ENCODE data around the gene PEAR1. TPM values are rescaled to one million over a fixed set of nuclear protein-coding genes. Genes with fewer than 3 reads are reported as not detected.

Gene PEAR1
- total RNA-seq, 1 donor from 2014 or later: 17.9 TPM

DNA sequence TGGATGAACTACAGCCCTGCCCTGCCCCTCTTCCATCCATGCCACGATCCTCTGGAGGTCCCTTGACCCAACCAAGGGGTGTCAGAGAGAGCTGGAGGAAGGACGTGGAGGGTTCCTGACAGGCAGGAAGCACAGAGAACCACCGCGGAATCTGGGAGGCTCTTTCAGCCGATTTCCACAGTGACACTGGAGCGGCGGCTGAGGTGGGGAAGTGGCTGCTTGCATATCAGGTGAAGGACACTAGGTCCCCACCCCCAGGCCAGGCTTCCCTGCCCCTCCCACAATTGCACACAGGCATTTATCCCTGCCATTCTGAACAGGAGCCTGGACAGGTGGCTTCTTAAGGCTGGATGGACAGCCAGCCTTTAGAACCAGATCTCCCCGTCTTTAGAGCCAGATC lies 44.4 kb downstream of the PEAR1 start:
- TF ChIP-seq, protein P1, sequence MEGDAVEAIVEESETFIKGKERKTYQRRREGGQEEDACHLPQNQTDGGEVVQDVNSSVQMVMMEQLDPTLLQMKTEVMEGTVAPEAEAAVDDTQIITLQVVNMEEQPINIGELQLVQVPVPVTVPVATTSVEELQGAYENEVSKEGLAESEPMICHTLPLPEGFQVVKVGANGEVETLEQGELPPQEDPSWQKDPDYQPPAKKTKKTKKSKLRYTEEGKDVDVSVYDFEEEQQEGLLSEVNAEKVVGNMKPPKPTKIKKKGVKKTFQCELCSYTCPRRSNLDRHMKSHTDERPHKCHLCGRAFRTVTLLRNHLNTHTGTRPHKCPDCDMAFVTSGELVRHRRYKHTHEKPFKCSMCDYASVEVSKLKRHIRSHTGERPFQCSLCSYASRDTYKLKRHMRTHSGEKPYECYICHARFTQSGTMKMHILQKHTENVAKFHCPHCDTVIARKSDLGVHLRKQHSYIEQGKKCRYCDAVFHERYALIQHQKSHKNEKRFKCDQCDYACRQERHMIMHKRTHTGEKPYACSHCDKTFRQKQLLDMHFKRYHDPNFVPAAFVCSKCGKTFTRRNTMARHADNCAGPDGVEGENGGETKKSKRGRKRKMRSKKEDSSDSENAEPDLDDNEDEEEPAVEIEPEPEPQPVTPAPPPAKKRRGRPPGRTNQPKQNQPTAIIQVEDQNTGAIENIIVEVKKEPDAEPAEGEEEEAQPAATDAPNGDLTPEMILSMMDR (IDR thresholded peaks at IDR 0.05): no peak
- Histone ChIP-seq H3K36me3 (peaks cover 52% of the 10 kb centered on the region), H3K27ac (no peak overlapping the region), H3K27me3 (no peaks in the 10 kb centered on the region), H3K4me3 (no peak overlapping the region), H3K9me3 (no peaks in the 10 kb centered on the region), H3K4me1 (no peaks in the 10 kb centered on the region)
- intact Hi-C loops (cut with DNase I): no loop called here
- ATAC-seq (no peak), DNase-seq (no peak)

DNA sequence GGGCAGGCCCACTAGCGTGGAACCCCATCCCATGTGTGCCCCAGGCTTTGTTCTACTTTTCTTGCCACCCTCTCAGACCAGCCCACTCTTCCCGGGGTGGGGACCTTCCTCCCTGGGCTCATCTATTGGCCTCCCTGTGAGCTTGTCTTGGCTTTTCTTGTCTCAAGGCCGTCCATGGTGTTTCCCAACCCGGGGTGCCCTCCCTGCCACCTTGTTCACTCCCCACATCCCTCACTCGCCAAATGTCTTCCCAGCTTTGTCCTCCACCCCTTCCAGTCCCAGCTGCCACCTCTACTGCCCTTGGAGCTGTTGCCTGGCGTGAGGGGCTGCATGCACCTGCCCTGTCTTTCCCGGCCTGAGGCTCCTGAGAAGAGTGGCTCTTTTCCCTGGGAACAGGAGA lies 45.3 kb downstream of the PEAR1 start:
- H3K36me3 ChIP-seq: peaks cover 60% of the 10 kb centered on the region
- TF ChIP-seq, protein P1 (IDR thresholded peaks at IDR 0.05): no peak
- ATAC-seq (no peak), DNase-seq (no peak)
- no peaks in the 10 kb centered on the region for H3K4me1 ChIP-seq
- no peak overlapping the region for H3K4me3 ChIP-seq
- intact Hi-C loops (cut with DNase I): no loop called here
- no peak overlapping the region for H3K27ac ChIP-seq
- no peaks in the 10 kb centered on the region for H3K27me3 ChIP-seq
- H3K9me3 ChIP-seq: no peaks in the 10 kb centered on the region

DNA sequence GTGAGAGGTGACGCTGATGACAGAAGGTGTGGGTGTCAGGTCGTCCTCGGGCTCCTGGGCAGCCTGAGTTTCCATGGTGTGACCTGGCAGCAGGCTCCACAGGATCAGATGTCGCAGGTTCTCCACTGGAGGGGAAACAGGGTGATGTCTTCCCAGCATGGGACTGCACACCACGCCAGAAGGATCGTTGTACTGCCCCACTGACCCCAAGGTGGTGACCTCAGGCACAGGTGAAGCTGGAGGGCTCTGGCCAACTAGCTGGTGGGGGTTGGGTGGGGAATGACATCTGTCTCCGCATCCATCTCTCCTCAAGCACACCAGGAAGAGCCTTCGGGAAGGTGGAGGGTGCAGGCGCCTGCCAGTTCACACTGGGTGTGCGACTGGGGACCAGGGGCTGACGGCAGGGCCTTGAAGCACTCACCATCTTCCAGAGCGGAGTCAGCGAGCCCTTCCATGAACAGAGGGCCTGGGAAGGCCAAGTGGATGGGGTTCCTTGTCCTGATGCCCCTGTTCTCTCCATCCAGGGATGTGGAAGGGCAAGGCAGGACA lies 46.3 kb downstream of the PEAR1 start:
- no peaks in the 10 kb centered on the region for H3K9me3 ChIP-seq
- no peak overlapping the region for H3K4me3 ChIP-seq
- no peaks in the 10 kb centered on the region for H3K4me1 ChIP-seq
- no peaks in the 10 kb centered on the region for H3K27me3 ChIP-seq
- intact Hi-C loops (cut with DNase I): no loop called here
- ATAC-seq: no peak
- H3K36me3 ChIP-seq: peaks cover 69% of the 10 kb centered on the region
- H3K27ac ChIP-seq: no peak overlapping the region
- TF ChIP-seq, protein P1 (IDR thresholded peaks at IDR 0.05): no peak
- DNase-seq: no peak

DNA sequence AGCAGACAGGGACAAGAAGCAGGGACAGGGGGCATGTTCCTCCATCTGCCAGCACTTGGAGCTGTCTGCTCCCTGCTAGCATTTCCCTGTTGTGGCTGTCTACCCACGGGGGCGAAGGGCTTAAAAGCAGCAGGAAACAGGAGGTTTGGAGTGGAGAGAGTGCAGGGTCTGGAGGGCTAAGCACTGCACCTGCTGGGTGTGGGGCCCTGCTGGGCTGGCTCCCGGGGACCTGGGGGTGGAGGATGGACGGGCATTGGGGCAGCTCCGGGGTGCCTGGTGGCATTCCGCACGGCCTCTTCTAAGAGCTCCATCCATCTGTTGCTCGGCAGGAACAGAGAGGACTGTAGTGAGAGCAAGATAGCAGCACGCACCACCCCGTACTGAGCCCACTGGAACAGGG lies 48.2 kb downstream of the PEAR1 start:
- H3K27ac ChIP-seq: no peak overlapping the region
- intact Hi-C loops (cut with DNase I): no loop called here
- TF ChIP-seq, protein P1 (IDR thresholded peaks at IDR 0.05): no peak
- no peak overlapping the region for H3K4me3 ChIP-seq
- no peak for ATAC-seq
- no peaks in the 10 kb centered on the region for H3K27me3 ChIP-seq
- H3K9me3 ChIP-seq: no peaks in the 10 kb centered on the region
- peaks cover 78% of the 10 kb centered on the region for H3K36me3 ChIP-seq
- no peaks in the 10 kb centered on the region for H3K4me1 ChIP-seq
- DNase-seq: peak; percentile 32

DNA sequence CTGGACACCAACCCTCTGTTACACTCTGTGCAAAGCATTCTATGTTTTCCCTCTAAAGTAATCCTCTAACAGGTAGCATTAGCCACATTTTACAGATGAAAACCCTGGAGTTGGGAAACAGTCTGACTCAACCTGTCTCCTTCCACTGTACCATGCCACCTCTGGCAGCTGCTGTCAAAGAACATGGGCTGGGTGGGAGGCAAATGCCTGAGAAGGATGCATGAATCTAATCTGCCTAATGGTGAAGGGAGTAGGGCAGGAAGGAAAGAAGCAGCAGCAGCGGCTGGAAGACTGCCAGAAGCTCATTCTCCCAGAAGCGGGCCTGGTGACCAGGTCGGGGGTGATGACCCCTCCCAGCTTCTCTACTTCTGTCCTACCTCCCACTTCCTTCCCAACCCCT lies 48.7 kb downstream of the PEAR1 start:
- DNase-seq (peak; percentile 32), ATAC-seq (no peak)
- H3K27me3 ChIP-seq: no peaks in the 10 kb centered on the region
- intact Hi-C loops (cut with DNase I): no loop called here
- TF ChIP-seq, protein P1 (IDR thresholded peaks at IDR 0.05): no peak
- H3K4me3 ChIP-seq: no peak overlapping the region
- peaks cover 83% of the 10 kb centered on the region for H3K36me3 ChIP-seq
- H3K27ac ChIP-seq: no peak overlapping the region
- no peaks in the 10 kb centered on the region for H3K9me3 ChIP-seq
- H3K4me1 ChIP-seq: no peaks in the 10 kb centered on the region

DNA sequence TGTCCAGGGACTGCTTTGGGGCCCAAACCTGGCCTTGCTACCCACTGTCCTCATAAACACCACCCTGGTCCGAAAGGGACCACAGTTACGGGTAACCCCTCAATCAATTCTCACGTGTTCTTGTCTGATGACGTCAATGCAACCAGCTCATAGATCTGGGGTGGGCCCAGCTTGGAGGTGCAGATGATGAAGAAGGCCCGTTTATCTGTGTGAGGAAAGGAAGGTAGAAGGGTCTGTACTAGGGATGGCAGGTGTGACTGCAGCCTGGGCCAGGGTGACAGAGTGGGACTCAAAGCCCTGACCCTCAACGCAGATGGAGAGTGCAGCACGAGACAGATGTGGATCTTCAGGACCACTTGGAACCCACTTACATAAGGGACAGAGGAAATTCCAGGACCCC lies 49.1 kb downstream of the PEAR1 start:
- no peaks in the 10 kb centered on the region for H3K27me3 ChIP-seq
- intact Hi-C loops (cut with DNase I): no loop called here
- H3K36me3 ChIP-seq: peaks cover 87% of the 10 kb centered on the region
- ATAC-seq (no peak), DNase-seq (no peak)
- no peaks in the 10 kb centered on the region for H3K4me1 ChIP-seq
- H3K27ac ChIP-seq: no peak overlapping the region
- TF ChIP-seq, protein P1 (IDR thresholded peaks at IDR 0.05): no peak
- H3K9me3 ChIP-seq: no peaks in the 10 kb centered on the region
- no peak overlapping the region for H3K4me3 ChIP-seq

Measured in upper lobe of right lung (tissue), 1 donor.